ENCODE results near the gene PKIB. TPM values are rescaled to one million over a fixed set of nuclear protein-coding genes. Genes with fewer than 3 reads are reported as not detected.

PKIB gene
- total and polyA plus RNA-seq, 2 of the 4 experiments (the other 2 are of a cell fraction), result 6.3 to 13.1 TPM

- H4K8ac ChIP-seq (ENCODE audit: low read depth in 2 of 2, low read length in 2 of 2), result no peak overlapping the region
- H4K5ac ChIP-seq (ENCODE audit: low read depth, low read length), result no peak overlapping the region
- no peaks in the 10 kb centered on the region for H3K27me3 ChIP-seq (ENCODE audit: control insufficient read depth, insufficient read depth, low read length)
- CTCF ChIA-PET, result no interaction called here
- H3K4ac ChIP-seq (ENCODE audit: low read depth, low read length), result no peak overlapping the region
- no peaks in the 10 kb centered on the region for H3K36me3 ChIP-seq (ENCODE audit: control insufficient read depth, insufficient read depth, low read length)
- no peak overlapping the region for H3K18ac ChIP-seq (ENCODE audit: low read depth, low read length)
- no peak overlapping the region for H2AK5ac ChIP-seq (ENCODE audit: low read depth, low read length)
- no peak overlapping the region for H3K14ac ChIP-seq (replicated peaks; ENCODE audit: low read depth, low read length)
- no peak overlapping the region for H3K56ac ChIP-seq (ENCODE audit: extremely low read depth, insufficient read depth, low read length)
- H3K4me2 ChIP-seq (ENCODE audit: low read depth, low read length), result no peak overlapping the region
- no peak overlapping the region for H3K9ac ChIP-seq (ENCODE audit: low read depth, low read length)
- H3K27ac ChIP-seq (ENCODE audit: insufficient read depth, low read length), result no peak overlapping the region
- no peaks in the 10 kb centered on the region for H3K9me3 ChIP-seq (ENCODE audit: control insufficient read depth, insufficient read depth, low read length)
- DNase-seq (no peak), ATAC-seq (ENCODE audit: low read depth) (no peak)
- intact Hi-C loops (cut with micrococcal nuclease) (no loop called here), in situ Hi-C loops (cut with MboI; ENCODE audit: low sequenced_read_pairs) (no loop called here), dilution Hi-C loops (cut with HindIII; ENCODE audit: low sequenced_read_pairs, unreplicated experiment) (no loop called here)
- no peaks in the 10 kb centered on the region for H3K4me1 ChIP-seq (ENCODE audit: control insufficient read depth, insufficient read depth, low read length)
- no peaks in the 10 kb centered on the region for H4K20me1 ChIP-seq (ENCODE audit: insufficient read depth, low read length)
- H2AK9ac ChIP-seq (replicated peaks; ENCODE audit: low read depth, low read length, poor library complexity), result no peak overlapping the region
- WGBS, 2 experiments (ENCODE audit: extremely low coverage in 2 of 2, insufficient read length in 1 of 2), result no CpG with 5 or more reads among the region's 1 CpG
- H3K79me1 ChIP-seq (ENCODE audit: low read depth in 1 of 2, low read length in 2 of 2), result no peaks in the 10 kb centered on the region
- H2BK120ac ChIP-seq (ENCODE audit: low read depth, low read length), result no peak overlapping the region
- no peak overlapping the region for H4K91ac ChIP-seq (ENCODE audit: insufficient read depth, low read depth, low read length)
- TF ChIP-seq ELK1 (IDR thresholded peaks at IDR 0.05; ENCODE audit: borderline replicate concordance, low read depth, low read length) (no peak), CEBPB (IDR thresholded peaks at IDR 0.05; ENCODE audit: low read depth, low read length) (no peak), CTCF (conservative IDR thresholded peaks at IDR 0.05; ENCODE audit: low read depth, low read length) (no peak), MXI1 (IDR thresholded peaks at IDR 0.05; ENCODE audit: borderline replicate concordance, low read depth, low read length) (no peak), RCOR1 (IDR thresholded peaks at IDR 0.05; ENCODE audit: insufficient replicate concordance, low read length) (no peak)
- no peak overlapping the region for H2BK5ac ChIP-seq (ENCODE audit: low read depth, low read length, poor library complexity, severe bottlenecking)
- H3K9me1 ChIP-seq (ENCODE audit: insufficient read depth, low read length), result no peaks in the 10 kb centered on the region
- no peak overlapping the region for H3K23ac ChIP-seq (ENCODE audit: low read depth, low read length)
- BruUV-seq (replicated peaks), result no TSS peak
- no peak overlapping the region for H2BK15ac ChIP-seq (ENCODE audit: low read depth, low read length)
- H3K4me3 ChIP-seq (ENCODE audit: insufficient read depth, low read depth, low read length), result no peak overlapping the region
- no peak overlapping the region for H2BK20ac ChIP-seq (ENCODE audit: low read depth, low read length)
- H2AFZ ChIP-seq (replicated peaks; ENCODE audit: low read length, poor library complexity), result no peak overlapping the region
- POLR2A ChIA-PET (ENCODE audit: unreplicated experiment), result no interaction called here
Observed at GRCh38 chr6:122673343-122673961, 63.2 kb downstream of the PKIB start.

Measured in IMR-90 (cell line).